H1 (cell line): ENCODE results near the gene ANKS1B. TPM values are rescaled to one million over a fixed set of nuclear protein-coding genes. Genes with fewer than 3 reads are reported as not detected.

ENCODE experiments used
- CTCF ChIA-PET: fragments of 300-600 bp; sonication (Branson Sonifier 250); formaldehyde crosslinking; loops from one replicate; lab custom pipeline; 2021; ENCODE audit not compliant: partially characterized antibody; lab: Charles Lee
- POLR2A ChIA-PET: fragments of 300-600 bp; sonication (Branson Sonifier 250); formaldehyde crosslinking; loops from one replicate; lab custom pipeline; 2021; ENCODE audit warnings: inconsistent platforms; ENCODE audit not compliant: partially characterized antibody; lab: Charles Lee
- DNase-seq, 2 experiments: peaks; one replicate each; pipeline versions ENCODE4 v3.0.0 to v3.0.0-alpha.2; 2010 to 2022; ENCODE audit warnings: low spot score in 2 of 2, low read depth in 1 of 2, mixed read lengths in 1 of 2
- FAIRE-seq: peaks from 2 replicates; lab custom pipeline; 2011; peaks lifted over from hg19 to GRCh38; lab: Jason Lieb, UNC
- H2AFZ ChIP-seq: 2 replicates; pipeline ENCODE4 v1.8.1; 2012; ENCODE audit warnings: low read length, inconsistent platforms
- H2AK5ac ChIP-seq: 2 replicates; pipeline ENCODE4 v1.6.1; 2013; ENCODE audit warnings: low read depth, low read length
- H2BK120ac ChIP-seq: replicated peaks from 2 replicates; pipeline ENCODE3; 2013; ENCODE audit warnings: low read depth, low read length, inconsistent platforms
- H2BK12ac ChIP-seq: 2 replicates; pipeline ENCODE4 v1.6.1; 2013; ENCODE audit warnings: low read depth, low read length
- H2BK15ac ChIP-seq: 2 replicates; pipeline ENCODE4 v1.6.1; 2013; ENCODE audit warnings: low read length
- H2BK20ac ChIP-seq: 2 replicates; pipeline ENCODE4 v1.6.1; 2013; ENCODE audit warnings: low read length
- H2BK5ac ChIP-seq: 2 replicates; pipeline ENCODE4 v1.6.1; 2013; ENCODE audit warnings: low read depth, low read length
- H3K14ac ChIP-seq: 2 replicates; pipeline ENCODE4 v1.6.1; 2013; ENCODE audit warnings: inconsistent platforms; ENCODE audit not compliant: insufficient read length
- H3K18ac ChIP-seq: 2 replicates; pipeline ENCODE4 v1.6.1; 2013; ENCODE audit warnings: low read length; ENCODE audit errors: extremely low read depth
- H3K23ac ChIP-seq: 2 replicates; pipeline ENCODE4 v1.6.1; 2013; ENCODE audit warnings: inconsistent platforms; ENCODE audit not compliant: insufficient read length
- H3K23me2 ChIP-seq: 2 replicates; pipeline ENCODE4 v1.6.1; 2013; ENCODE audit warnings: low read depth, low read length
- H3K27ac ChIP-seq: 2 replicates; pipeline ENCODE4 v1.6.1; 2011; ENCODE audit warnings: low read depth, low read length, inconsistent platforms
- H3K27me3 ChIP-seq, 4 experiments: replicated peaks in 1 of 4; 1 replicate in 1 of 4; 2 replicates in 3 of 4; pipeline versions ENCODE4 v1.6.1 to v1.8.1; 2011 to 2013; ENCODE audit warnings: low read length in 3 of 4, mild to moderate bottlenecking in 3 of 4, inconsistent platforms in 2 of 4, mixed read lengths in 2 of 4, moderate library complexity in 1 of 4; ENCODE audit not compliant: control insufficient read depth in 3 of 4, insufficient read depth in 3 of 4; ENCODE audit errors: extremely low read depth in 1 of 4
- H3K36me3 ChIP-seq, 4 experiments: 2 replicates each; pipeline versions ENCODE4 v1.6.1 to v1.8.1; 2011 to 2013; ENCODE audit warnings: mild to moderate bottlenecking in 4 of 4, low read length in 3 of 4, moderate library complexity in 2 of 4, control low read depth in 1 of 4, inconsistent platforms in 1 of 4; ENCODE audit not compliant: insufficient read depth in 4 of 4, control insufficient read depth in 2 of 4
- H3K4ac ChIP-seq: replicated peaks from 2 replicates; pipeline ENCODE3; 2013; ENCODE audit warnings: low read length, low read depth, mixed read lengths, inconsistent platforms; ENCODE audit not compliant: insufficient read length
- H3K4me1 ChIP-seq, 4 experiments: replicated peaks in 1 of 4; 1 replicate in 1 of 4; 2 replicates in 3 of 4; pipeline versions ENCODE4 v1.6.1 to v1.8.1; 2011 to 2013; ENCODE audit warnings: low read length in 3 of 4, inconsistent platforms in 2 of 4, mixed read lengths in 1 of 4; ENCODE audit not compliant: insufficient read depth in 4 of 4, control insufficient read depth in 3 of 4
- H3K4me2 ChIP-seq, 2 experiments: 2 replicates each; pipeline versions ENCODE4 v1.6.1 to v1.8.1; 2011 to 2013; ENCODE audit warnings: low read depth in 2 of 2, low read length in 2 of 2, control low read depth in 1 of 2, inconsistent platforms in 1 of 2, mild to moderate bottlenecking in 1 of 2; ENCODE audit not compliant: insufficient read depth in 1 of 2
- H3K4me3 ChIP-seq, 4 experiments: fragments of 200-600, 300-600 bp in 1 of 4; sonication (generic), shearing (Covaris generic), sonication (Bioruptor Twin) in 1 of 4; 2 replicates each; pipeline versions ENCODE4 v1.5.1 to v1.8.1; 2011 to 2016; ENCODE audit warnings: low read length in 4 of 4, low read depth in 3 of 4, control low read depth in 2 of 4, inconsistent platforms in 2 of 4, mild to moderate bottlenecking in 2 of 4, mixed read lengths in 1 of 4, moderate library complexity in 1 of 4; ENCODE audit not compliant: insufficient read depth in 2 of 4; ENCODE audit errors: extremely low read depth in 1 of 4
- H3K56ac ChIP-seq: replicated peaks from 2 replicates; pipeline ENCODE3; 2013; ENCODE audit warnings: low read depth, mild to moderate bottlenecking, mixed read lengths, low read length, inconsistent platforms; ENCODE audit not compliant: insufficient read length
- H3K79me1 ChIP-seq: 2 replicates; pipeline ENCODE4 v1.6.1; 2013; ENCODE audit warnings: low read depth, low read length, control low read depth
- H3K79me2 ChIP-seq, 2 experiments: 2 replicates each; pipeline versions ENCODE4 v1.6.1 to v1.8.1; 2012 to 2013; ENCODE audit warnings: low read length in 2 of 2, mild to moderate bottlenecking in 2 of 2, inconsistent platforms in 1 of 2; ENCODE audit not compliant: insufficient read depth in 2 of 2, control insufficient read depth in 1 of 2
- H3K9ac ChIP-seq, 4 experiments: replicated peaks in 1 of 4; 1 replicate in 1 of 4; 2 replicates in 3 of 4; pipeline versions ENCODE4 v1.6.1 to v1.8.1; 2011 to 2013; ENCODE audit warnings: low read depth in 3 of 4, low read length in 3 of 4, control low read depth in 2 of 4, mild to moderate bottlenecking in 2 of 4, moderate library complexity in 2 of 4, inconsistent platforms in 1 of 4; ENCODE audit errors: extremely low read depth in 1 of 4
- H3K9me3 ChIP-seq, 2 experiments: 2 replicates each; pipeline versions ENCODE4 v1.6.1 to v1.8.1; 2012 to 2013; ENCODE audit warnings: mild to moderate bottlenecking in 2 of 2, moderate library complexity in 2 of 2, control low read depth in 1 of 2, inconsistent platforms in 1 of 2, low read depth in 1 of 2, low read length in 1 of 2, mixed read lengths in 1 of 2; ENCODE audit not compliant: insufficient read depth in 2 of 2
- H4K20me1 ChIP-seq, 2 experiments: replicated peaks in 1 of 2; 2 replicates each; pipeline versions ENCODE3 to v1.8.1; 2011 to 2013; ENCODE audit warnings: inconsistent platforms in 2 of 2, low read length in 2 of 2, mild to moderate bottlenecking in 1 of 2; ENCODE audit not compliant: insufficient read depth in 2 of 2, control insufficient read depth in 1 of 2
- H4K5ac ChIP-seq: 2 replicates; pipeline ENCODE4 v1.6.1; 2013; ENCODE audit warnings: low read length, low read depth, mixed read lengths, inconsistent platforms; ENCODE audit not compliant: insufficient read length
- H4K8ac ChIP-seq: 2 replicates; pipeline ENCODE4 v1.8.0; 2013; ENCODE audit warnings: mild to moderate bottlenecking, moderate library complexity, low read length, inconsistent platforms; ENCODE audit not compliant: insufficient read depth; ENCODE audit errors: extremely low read depth
- H4K91ac ChIP-seq: replicated peaks from 2 replicates; pipeline ENCODE3; 2013; ENCODE audit warnings: low read length, mixed read lengths, inconsistent platforms; ENCODE audit not compliant: insufficient read length
- BACH1 ChIP-seq: IDR thresholded peaks from 2 replicates; pipeline ENCODE4 v1.6.1; 2012; ENCODE audit warnings: low read length, improper control_type of control experiment
- BCL11A ChIP-seq, 2 experiments: IDR thresholded peaks; one replicate each; pipeline ENCODE4 v1.6.1; 2011; ENCODE audit warnings: low read depth in 2 of 2, low read length in 2 of 2, mild to moderate bottlenecking in 2 of 2
- CHD1 ChIP-seq: IDR thresholded peaks from 2 replicates; pipeline ENCODE4 v1.6.1; 2012; ENCODE audit warnings: low read depth, low read length, improper control_type of control experiment
- EZH2 ChIP-seq: fragments of 200-600 bp; sonication (generic); IDR thresholded peaks from 2 replicates; pipeline ENCODE4 v1.7.1; 2012; ENCODE audit warnings: low read depth, mild to moderate bottlenecking, moderate library complexity, low read length, inconsistent platforms; ENCODE audit not compliant: severe bottlenecking
- NRF1 ChIP-seq: IDR thresholded peaks from 2 replicates; pipeline ENCODE4 v1.6.1; 2011; ENCODE audit warnings: mild to moderate bottlenecking, low read depth, low read length, improper control_type of control experiment
- POLR2AphosphoS5 ChIP-seq: IDR thresholded peaks from 2 replicates; pipeline ENCODE4 v1.6.1; 2011; ENCODE audit warnings: low read depth, low read length
- SP2 ChIP-seq: IDR thresholded peaks from 2 replicates; pipeline ENCODE4 v1.6.1; 2012; ENCODE audit warnings: mild to moderate bottlenecking, low read length, inconsistent platforms
- SP4 ChIP-seq: IDR thresholded peaks from 2 replicates; pipeline ENCODE4 v1.6.1; 2012; ENCODE audit warnings: low read length, inconsistent platforms
- SUZ12 ChIP-seq: fragments of 200-600 bp; sonication (generic); IDR thresholded peaks from 2 replicates; pipeline ENCODE4 v1.6.1; 2012; ENCODE audit warnings: mild to moderate bottlenecking, inconsistent platforms, low read length, moderate library complexity, mixed read lengths
- TAF1 ChIP-seq: IDR thresholded peaks from 2 replicates; pipeline ENCODE4 v1.6.1; 2011; ENCODE audit warnings: mild to moderate bottlenecking, low read depth, low read length
- ZNF274 ChIP-seq: IDR thresholded peaks from 2 replicates; pipeline ENCODE4 v1.7.0; 2012; ENCODE audit warnings: low read length, borderline replicate concordance; ENCODE audit errors: extremely low read depth
- WGBS, 2 experiments: shearing (Covaris generic) in 1 of 2; methylation state at CpG; one replicate each; pipeline versions ENCODE4 v1.1.6 to v1.1.7; 2013 to 2015; ENCODE audit warnings: low lambda C conversion rate in 2 of 2, mixed read lengths in 2 of 2, inconsistent platforms in 1 of 2, low coverage in 1 of 2, missing lambda C conversion rate in 1 of 2; ENCODE audit not compliant: insufficient replicate concordance in 2 of 2, insufficient coverage in 1 of 2, insufficient read length in 1 of 2; ENCODE audit errors: extremely low coverage in 1 of 2, missing lambda C conversion rate in 1 of 2; 5-methylcytosine and 5-hydroxymethylcytosine counted together
- polyA plus RNA-seq, 7 experiments: library from polyadenylated mRNA; depleted of rRNA in 3 of 7; stranded (reverse) in 5 of 7; unstranded in 2 of 7; fragments of >200 nt in 5 of 7; fragments of 200-250 nt in 2 of 7; gene quantifications; 1 replicate in 5 of 7; 2 replicates in 1 of 7; 4 replicates in 1 of 7; pipeline versions ENCODE4 v1.2.1 to v1.2.3, GENCODE V29; 2011 to 2013; ENCODE audit warnings: missing spikeins in 2 of 7, mixed read lengths in 2 of 7
- total RNA-seq: library from RNA; stranded (reverse); fragmentation: NEBNext Ultra II Directional; extraction: Animal tissue kit (Norgen Biotek cat#: 25700); gene quantifications from 2 replicates; pipeline ENCODE4 v1.2.1, GENCODE V29; 2021
- TF ChIP-seq, protein P1 (sequence below): IDR thresholded peaks from 2 replicates; pipeline ENCODE4 v1.6.1; 2011; ENCODE audit warnings: low read depth, mild to moderate bottlenecking, low read length; ENCODE audit not compliant: insufficient read depth
- TF ChIP-seq, protein P2 (sequence below): IDR thresholded peaks from 2 replicates; pipeline ENCODE4 v1.6.1; 2012; ENCODE audit warnings: low read length, inconsistent platforms

Gene ANKS1B
- total and polyA plus RNA-seq, 2 of the 8 experiments (the other 6 are each of a cell fraction or from before 2014, with no cell fraction given) = 2.7 to 6.1 TPM

GRCh38 chr12:99486277-99486676, 498.5 kb downstream of the ANKS1B start:
- no peak overlapping the region for H2BK12ac ChIP-seq
- no peaks in the 10 kb centered on the region for H4K20me1 ChIP-seq
- no peak overlapping the region for H4K91ac ChIP-seq
- H3K36me3 ChIP-seq = no peaks in the 10 kb centered on the region
- H3K4me1 ChIP-seq = no peaks in the 10 kb centered on the region
- no peak overlapping the region for H2BK5ac ChIP-seq
- no peak overlapping the region for H3K4ac ChIP-seq
- H3K9ac ChIP-seq = no peak overlapping the region
- 88% methylated on average over 1 of the region's 1 CpG; no CpG with 5 or more reads in 1 of the 2 experiments for WGBS, 2 experiments
- no peak overlapping the region for H3K14ac ChIP-seq
- CTCF ChIA-PET = interaction anchor here (1.2 to 1.3 kb wide), 2 partner anchors 40 to 86 kb away, joined by 3 to 4 read pairs; no protein-coding TSS in a partner anchor
- H3K23ac ChIP-seq = no peak overlapping the region
- H3K23me2 ChIP-seq = no peaks in the 10 kb centered on the region
- FAIRE-seq (no peak), DNase-seq (no peak)
- H3K79me1 ChIP-seq = no peaks in the 10 kb centered on the region
- no peaks in the 10 kb centered on the region for H3K27me3 ChIP-seq
- H2AFZ ChIP-seq = no peak overlapping the region
- no peak overlapping the region for H2BK120ac ChIP-seq
- no peak overlapping the region for H4K8ac ChIP-seq
- no peak overlapping the region for H4K5ac ChIP-seq
- no peaks in the 10 kb centered on the region for H3K9me3 ChIP-seq
- no peak overlapping the region for H3K27ac ChIP-seq
- H3K4me3 ChIP-seq = no peak overlapping the region
- POLR2A ChIA-PET = no interaction called here
- H3K4me2 ChIP-seq = no peak overlapping the region
- H3K56ac ChIP-seq = no peak overlapping the region
- no peak overlapping the region for H2BK15ac ChIP-seq
- H3K79me2 ChIP-seq = no peaks in the 10 kb centered on the region
- no peak overlapping the region for H2AK5ac ChIP-seq
- no peak overlapping the region for H3K18ac ChIP-seq
- H2BK20ac ChIP-seq = no peak overlapping the region
- TF ChIP-seq NRF1 (no peak), SUZ12 (no peak), BACH1 (no peak), CHD1 (no peak), POLR2AphosphoS5 (no peak), EZH2 (no peak), BCL11A (IDR thresholded peaks at IDR 0.05; ENCODE audit: low read depth in 2 of 2, low read length in 2 of 2) (no peak), TAF1 (no peak), ZNF274 (no peak), SP2 (no peak), SP4 (no peak)
- TF ChIP-seq, protein P1, sequence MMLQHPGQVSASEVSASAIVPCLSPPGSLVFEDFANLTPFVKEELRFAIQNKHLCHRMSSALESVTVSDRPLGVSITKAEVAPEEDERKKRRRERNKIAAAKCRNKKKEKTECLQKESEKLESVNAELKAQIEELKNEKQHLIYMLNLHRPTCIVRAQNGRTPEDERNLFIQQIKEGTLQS = no peak
- TF ChIP-seq, protein P2, sequence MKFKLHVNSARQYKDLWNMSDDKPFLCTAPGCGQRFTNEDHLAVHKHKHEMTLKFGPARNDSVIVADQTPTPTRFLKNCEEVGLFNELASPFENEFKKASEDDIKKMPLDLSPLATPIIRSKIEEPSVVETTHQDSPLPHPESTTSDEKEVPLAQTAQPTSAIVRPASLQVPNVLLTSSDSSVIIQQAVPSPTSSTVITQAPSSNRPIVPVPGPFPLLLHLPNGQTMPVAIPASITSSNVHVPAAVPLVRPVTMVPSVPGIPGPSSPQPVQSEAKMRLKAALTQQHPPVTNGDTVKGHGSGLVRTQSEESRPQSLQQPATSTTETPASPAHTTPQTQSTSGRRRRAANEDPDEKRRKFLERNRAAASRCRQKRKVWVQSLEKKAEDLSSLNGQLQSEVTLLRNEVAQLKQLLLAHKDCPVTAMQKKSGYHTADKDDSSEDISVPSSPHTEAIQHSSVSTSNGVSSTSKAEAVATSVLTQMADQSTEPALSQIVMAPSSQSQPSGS = no peak
